Activated CD4-positive, alpha-beta T cell treated with anti-CD3 and anti-CD28 coated beads, Interleukin-2, amount 50 U/mL, for 16 hours (primary cell): ENCODE measurements around the gene MERTK.
A peak's percentile ranks its signal among the peaks of the same experiment; 100 is the strongest.
"Not testable (repeated sequence)": the region's sequence is repeated elsewhere in the genome, so short reads cannot be mapped to it uniquely, and the experiment has no call there.

Experiments
- DNase-seq: peaks from one replicate; pipeline ENCODE4 v3.0.0-alpha.2; 2020

The MERTK gene

DNA sequence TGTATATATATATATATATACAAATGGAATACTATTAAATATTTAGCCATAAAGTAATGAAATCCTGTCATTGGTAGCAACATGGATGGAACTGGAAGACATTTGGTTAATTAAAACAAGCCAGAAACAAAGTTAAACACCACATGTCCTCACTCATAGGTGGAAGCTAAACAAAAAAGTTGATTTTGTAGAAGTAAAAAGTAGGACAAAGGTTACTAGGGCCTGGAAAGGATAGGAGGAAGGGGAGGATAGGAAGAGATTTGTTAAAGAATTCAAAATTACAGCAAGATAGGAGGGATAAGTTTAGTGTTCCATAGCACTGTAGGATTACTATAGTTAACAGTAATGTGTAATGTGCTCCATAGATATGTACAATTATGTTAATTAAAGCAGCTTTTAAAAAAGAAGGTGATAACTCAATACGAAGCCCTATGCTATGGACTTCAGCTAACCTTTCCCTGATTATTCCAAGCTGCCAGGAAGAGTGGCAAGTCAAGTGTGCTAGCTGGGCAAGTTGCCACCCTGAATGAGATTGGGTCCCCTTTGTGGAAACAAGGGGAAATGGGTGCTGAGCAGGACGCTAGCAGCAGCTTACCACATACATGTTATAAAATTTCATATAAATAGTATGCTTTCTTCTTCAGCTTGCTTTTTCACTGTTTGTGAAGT, 12.3 kb downstream of the MERTK start:
- no peak for DNase-seq

DNA sequence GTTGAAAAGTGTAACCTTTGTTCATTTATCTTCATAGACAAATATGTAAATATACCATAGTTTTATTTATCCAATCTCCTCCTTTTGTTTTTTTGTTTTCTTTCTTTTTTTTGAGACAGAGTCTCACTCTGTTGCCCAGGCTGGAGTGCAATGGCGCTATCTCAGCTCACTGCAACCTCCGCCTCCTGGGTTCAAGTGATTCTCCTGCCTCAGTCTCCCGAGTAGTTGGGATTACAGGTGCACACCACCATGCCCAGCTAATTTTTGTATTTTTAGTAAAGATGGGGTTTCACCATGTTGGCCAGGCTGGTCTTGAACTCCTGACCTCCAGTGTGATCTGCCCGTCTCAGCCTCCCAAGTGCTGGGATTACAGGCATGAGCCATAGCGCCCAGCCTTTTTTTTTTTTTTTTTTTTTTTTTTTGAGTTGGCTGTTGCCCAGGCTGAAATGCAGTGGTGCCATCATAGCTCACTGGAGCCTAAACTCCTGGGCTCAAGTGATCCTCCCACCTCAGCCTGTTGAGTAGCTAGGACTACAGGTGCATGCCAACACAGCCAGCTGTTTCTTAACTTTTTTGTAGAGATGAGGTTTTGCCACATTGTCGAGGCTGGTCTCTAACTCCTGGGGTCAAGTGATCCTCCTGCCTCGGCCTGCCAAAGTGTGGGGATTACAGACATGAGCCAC, 13.0 kb downstream of the MERTK start:
- not testable (repeated sequence) for DNase-seq

DNA sequence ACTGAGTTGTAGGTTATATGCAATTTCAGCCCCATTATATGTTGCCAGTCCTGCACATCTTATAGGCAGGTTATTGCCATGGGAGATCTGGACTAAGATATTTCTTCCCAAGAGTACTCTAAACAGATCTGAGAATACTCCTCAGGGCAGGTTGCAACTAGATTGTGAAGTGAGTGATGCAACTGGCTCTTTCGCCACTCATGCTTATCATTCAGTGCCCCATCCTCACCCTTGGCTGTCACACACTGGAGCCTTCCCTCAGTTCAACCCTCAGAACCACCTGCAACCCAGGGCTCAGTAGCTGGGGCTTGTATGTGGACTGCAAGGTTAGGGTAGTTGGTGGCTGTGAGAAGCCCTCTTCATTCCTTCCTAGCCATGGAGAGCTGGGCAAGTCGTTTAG, 14.1 kb downstream of the MERTK start:
- no peak for DNase-seq

DNA sequence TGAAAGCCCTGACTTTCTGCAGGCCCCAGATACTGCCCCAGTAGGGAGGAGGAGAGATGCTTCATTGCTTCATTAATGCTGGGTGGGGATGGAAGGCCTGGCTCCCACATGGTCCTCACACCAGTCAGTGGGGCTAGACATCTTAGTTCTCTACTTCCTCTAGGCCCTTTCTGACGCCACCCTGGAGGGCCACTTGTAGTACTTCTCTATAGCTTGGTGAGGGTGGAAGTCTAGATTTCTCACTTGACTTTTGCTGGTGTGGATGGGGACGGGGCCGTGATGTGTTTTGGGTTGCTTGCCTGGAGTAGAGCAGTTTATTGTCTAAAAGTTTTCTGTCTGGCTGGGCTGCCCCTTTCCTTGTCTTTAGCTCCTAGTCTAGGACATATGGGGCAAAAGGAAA, 18.7 kb downstream of the MERTK start:
- DNase-seq, result no peak

DNA sequence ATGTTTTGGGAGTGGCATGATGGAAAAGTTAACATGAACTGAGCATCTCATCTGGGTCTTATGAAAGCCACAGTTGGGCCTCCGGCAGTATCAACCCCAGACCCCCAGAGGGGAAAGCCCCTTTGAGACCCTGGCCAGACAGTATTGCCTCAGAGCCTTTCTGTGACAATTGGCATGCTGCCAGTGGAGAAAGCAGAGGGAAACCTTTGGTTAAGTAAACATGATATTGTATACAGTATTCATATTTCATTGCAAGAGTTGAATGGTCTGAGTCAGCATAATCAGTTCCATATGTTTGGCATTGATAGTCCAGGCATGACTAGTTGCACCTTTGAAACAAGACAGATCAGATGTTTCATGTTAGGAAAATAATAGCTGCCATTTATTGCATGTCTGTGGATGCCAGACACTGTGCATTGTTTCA, 20.0 kb downstream of the MERTK start:
- DNase-seq, result no peak

DNA sequence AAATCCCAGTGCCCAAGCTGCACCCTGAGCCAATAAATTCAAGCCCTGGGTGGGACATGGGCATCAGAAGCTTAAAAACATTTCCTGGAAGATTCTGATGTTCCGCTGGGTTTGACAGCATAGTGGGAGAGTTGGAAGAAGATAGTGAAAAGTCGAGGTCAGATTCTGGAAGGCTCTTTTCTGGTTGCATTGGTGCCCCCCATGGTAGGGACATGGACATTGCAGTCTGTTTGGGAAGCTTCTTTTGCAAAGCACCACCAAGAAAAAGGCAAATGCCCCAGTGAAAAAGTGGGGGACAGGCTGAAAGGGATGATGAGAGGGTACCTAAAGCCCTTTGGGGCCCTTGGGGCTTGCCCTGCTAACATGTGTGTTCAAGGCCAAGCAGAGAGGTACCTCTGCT, 21.0 kb downstream of the MERTK start:
- DNase-seq, result no peak

DNA sequence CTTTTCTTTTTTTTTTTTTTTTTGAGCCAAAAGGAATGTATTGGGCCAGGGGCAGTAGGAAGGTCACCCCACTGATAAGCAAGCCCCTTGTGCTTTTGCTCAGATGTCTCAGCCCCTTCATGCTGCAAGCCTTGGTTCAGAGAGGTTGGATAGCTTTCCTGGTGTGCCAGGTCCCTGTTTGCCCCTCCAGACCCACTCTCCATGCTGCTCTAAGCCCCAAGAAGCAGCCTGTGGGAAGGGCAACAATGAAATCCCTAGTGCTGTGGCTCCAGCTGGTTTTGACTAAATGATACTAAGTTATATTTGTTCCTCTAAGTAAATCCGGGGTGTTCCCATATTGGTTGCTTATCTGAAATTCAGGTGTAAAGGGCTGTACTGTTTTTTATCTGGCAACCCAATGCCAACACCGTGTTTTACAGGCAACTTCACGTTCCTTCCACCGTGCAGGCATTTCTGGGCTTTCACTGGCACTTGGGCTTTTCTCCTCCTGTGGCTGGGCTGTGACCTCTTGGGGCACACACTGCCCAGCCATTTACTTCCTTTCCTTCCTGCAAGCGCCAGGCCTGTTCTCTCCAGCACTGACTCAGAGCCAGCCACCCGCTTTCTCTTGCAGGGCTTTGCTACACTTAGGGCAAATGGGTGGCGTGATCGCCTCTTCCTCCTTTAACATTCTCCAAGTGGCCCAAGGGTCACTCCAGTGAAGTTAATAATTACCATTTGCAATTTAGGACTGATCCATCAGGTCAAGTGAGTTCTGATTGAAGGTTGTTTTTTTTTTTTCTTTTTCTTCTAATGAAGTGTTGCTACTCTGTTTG, 21.6 kb downstream of the MERTK start:
- DNase-seq, result no peak

DNA sequence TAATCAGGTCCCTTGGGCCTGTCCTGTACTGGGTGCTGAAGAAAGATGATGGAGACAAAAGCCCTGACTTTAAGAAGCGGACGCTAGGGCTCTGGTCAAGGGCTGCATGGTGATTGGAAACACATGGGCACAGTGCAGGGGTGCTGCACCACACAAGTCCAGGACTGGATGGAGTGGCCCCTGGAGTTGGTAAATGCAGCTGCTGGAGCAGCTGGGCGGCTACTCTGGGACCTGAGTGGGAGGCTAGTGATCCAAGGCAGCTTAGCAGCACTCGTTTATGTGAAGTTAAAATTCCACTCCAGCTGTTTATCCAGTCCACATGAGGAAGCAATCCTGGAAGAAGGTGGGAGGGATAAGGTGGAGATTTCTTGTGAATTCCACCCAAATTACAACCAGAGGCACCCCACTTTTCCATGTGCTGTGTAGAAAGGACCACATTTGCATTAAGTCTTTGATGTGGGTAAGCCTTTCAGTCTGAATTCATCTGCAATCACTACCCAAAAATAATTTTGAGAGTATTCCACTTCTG, 24.9 kb downstream of the MERTK start:
- DNase-seq, result no peak

DNA sequence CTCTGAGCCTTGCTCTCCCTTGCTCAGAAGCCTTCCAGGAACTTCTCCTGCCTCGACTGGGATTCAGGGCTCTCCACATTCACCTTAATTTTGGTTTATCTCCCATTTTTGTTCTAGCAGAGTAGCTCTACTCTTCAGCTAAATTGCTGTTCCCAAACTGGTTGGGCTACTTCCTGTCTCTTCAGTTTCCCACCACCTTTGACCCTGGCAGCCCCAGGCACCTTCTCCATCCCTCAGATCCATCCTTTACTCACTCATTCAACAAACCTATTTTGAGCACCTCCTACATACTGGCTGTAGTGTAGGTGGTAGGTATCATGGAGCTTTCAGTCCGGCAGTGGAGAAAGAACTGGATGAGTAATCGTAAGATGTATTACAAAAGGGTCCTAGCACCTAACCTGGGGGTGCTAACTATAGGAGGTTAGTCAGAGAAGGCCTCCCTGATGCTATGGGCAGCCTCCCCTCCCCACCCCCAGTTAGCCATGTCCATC, 26.3 kb downstream of the MERTK start:
- no peak for DNase-seq

DNA sequence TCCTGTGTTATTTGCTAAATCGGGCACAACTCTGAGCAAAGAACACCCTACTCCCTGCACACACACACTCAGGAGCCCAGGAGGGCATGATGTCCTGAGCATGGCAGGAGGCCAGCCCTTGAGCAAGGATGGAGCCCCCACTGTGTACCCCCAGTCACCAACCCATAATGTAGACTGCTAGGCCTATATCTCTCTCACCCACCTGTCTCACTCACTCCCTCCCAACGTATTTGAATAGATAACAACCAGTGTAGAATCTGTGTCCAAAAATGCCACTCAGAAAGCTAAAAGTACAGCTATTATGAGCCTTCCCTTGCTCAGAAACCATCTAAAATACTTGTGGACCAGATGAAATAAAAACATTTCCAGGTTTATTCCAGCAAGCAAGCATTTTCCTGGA, 29.3 kb downstream of the MERTK start:
- DNase-seq, result no peak

DNA sequence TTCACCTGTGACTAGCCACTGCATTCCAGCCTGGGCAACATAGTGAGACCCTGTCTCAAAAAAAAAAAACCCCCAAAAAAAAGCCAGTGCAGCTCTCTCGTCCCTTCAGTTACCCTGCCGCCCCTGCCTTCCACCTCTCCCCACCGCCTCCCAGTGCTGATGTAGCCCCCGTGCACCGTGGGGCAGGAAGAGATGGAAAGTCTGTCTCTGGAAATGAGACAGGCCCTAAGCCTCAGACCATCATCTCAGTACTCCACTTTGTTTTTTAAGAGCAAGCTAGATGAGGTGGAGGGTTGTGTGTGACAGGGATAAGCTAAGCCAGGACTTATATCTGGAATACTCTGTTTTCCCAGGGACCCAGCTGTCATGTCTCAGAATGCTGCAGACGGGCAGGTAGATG, 32.0 kb downstream of the MERTK start:
- DNase-seq, result peak; percentile 56

DNA sequence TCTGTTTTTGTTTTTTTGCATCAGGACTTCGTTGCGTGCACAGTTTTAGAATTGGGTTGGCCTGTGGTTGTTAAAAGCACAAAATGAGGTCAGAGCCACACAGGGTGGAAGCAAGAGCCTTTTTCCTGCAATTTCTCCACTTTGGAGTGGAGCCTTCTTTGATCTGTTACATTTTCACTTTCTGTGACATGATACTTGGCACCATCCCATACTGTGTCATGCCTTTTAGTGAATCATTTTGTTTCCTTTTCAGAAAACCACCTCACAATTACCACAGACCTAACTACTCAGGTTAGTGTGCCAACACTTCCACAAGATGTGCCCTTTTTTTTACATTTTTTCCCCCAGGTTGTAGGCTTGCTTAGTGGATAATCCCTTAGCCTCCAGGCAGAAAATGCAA, 32.5 kb downstream of the MERTK start:
- peak; percentile 86 for DNase-seq

DNA sequence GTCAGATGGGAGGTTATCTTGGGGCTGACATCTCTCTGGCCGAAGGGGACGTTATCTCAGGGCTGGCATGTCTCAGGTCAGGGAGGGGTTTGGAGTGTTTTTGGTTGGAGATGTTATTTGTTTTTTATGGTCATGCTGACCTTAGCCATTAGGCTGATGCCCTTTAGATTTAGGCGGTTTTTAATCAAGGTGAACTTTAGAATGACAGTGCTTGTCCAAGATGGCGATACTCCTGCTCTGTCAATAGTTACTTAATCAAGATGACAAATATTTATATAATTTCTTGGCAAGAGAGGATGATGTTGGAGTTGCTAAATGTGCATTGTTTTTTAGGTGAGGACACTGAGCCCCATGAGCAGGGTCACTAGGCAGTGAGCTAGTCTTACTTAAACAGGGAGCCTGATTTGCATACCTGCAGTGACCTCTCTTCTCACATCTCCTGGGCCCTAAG, 34.5 kb downstream of the MERTK start:
- DNase-seq, result no peak

DNA sequence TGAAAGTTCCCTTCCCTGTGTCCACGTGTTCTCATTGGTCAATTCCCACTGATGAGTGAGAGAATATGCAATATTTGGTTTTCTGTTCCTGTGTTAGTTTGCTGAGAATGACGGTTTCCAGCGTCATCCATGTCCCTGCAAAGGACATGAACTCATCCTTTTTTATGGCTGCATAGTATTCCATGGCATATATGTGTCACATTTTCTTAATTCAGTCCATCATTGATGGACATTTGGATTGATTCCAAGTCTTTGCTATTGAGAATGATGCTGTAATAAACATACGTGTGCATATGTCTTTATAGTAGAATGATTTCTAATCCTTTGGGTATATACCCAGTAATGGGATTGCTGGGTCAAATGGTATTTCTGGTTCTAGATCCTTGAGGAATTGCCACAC, 35.5 kb downstream of the MERTK start:
- DNase-seq, result not testable (repeated sequence)

DNA sequence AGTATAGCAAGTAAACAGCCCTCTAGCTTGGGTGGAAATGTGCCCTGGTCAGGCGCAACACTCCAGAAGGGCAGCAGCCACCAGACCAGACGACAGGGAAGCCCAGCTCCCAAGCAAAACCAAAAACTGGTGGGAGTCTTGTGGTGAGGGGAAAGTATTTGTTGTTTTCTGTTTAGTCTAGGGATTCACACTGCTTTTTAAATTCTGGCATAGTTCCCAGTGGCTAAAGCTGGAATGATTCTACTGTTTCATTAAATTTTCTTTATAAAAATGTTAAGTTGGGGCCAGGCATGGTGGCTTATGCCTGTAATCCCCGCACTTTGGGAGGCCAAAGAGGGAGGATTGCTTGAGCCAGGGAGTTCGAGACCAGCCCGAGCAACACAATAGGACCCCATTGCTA, 38.5 kb downstream of the MERTK start:
- DNase-seq, result no peak

DNA sequence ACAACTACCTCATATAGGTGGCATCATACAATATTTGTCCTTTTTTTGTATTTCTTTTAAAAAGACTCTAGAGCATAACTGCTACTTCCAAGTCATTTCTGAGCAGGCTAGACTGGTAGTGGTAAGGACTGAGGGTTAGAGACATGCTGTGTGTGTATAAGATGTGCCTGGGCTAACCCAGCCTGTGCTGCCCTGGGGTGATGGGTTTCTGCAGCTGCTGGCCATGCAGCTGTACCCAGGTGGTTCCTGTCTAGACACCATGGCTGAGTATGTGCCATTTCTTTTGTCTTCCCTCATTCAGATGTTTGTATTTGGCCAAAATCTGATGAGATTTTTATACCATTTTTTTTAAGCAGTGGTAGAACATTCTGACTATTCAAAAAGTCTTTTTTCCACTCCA, 40.0 kb downstream of the MERTK start:
- DNase-seq, result no peak

DNA sequence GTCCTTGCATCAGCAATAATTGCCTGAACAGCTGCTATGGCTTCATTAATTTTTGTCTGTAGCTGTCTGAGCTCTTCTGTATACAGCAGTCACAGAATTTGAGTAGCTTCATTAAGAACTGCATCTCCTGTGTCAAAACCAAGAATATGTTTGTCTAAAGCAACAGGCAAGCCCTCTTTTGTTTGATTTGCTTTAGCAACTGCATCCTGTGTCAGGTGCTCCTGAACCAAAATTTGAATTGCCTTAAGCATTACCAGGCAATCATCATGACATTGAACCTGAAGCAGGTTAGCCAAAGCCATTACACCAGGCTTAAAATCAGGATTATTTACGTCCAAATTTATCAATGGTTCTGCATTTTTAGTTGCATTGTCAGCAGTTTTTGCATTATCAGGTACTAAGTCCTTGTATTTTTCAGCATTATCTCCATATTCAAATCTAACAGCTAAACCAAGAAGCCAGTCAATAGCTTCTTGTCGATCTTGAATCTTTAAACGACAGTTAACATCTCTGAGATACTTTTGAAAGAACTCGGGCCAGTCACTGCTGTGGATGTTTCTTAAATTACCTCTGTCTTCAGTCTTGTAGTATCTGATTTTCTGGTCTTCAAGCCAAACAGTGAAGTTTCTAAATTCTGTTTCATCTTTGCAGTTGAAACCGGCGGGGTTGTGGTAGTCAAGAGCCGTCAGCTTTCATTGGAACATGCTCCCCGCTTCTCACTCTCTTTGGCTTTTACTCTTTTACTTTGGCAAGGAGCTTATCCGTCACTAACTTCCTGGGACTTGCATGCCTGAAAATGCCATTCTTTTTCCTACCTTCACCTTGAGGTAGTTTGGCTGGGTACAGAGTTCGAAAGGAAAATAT, 42.2 kb downstream of the MERTK start:
- no peak for DNase-seq

DNA sequence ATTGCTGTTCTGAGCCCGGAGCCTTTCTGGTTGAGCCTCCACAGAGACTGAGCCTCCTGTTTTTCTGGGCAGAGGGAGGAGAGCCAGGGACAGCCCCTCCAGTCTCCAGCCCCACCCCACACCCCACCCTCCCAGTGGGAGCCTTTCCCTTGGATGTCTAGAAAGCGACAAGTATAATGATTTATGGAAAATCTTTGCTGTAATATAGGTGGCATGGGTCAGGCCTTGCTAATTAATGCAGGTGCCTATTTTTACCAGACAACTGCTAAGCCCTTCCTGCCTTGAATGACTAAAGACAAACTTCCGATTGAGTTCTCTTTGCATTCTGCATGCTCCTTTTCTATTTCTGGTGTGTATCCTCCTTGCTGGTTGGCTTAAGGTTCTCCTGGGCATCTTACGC, 43.1 kb downstream of the MERTK start:
- no peak for DNase-seq

DNA sequence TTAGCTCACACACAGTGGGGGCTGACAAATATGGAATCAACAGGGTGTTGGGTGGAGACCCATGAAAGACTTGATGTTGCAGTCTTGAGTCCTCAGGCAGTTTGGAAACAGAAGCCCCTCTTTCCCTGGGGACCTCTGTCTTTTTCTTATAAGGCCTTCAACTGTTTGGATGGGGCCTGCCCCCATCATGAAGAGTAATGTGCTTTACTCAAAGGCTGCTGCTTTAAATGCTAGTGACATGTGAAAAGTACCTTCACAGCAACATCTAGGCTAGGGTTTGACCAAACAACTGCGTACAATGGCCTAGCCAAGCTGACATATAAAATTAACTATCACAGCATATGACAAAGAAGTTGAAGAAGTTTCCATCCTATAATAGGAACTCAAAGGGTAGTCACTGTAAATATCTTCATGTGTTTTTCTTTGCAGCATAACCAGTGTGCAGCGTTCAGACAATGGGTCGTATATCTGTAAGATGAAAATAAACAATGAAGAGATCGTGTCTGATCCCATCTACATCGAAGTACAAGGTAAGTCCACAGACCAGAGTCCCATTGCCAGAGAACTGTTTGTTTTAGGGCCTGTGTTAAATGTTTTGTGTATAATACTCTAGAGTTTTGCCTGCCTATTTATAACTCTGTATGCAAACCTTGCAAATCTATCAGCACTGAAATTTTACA, 46.3 kb downstream of the MERTK start:
- no peak for DNase-seq

DNA sequence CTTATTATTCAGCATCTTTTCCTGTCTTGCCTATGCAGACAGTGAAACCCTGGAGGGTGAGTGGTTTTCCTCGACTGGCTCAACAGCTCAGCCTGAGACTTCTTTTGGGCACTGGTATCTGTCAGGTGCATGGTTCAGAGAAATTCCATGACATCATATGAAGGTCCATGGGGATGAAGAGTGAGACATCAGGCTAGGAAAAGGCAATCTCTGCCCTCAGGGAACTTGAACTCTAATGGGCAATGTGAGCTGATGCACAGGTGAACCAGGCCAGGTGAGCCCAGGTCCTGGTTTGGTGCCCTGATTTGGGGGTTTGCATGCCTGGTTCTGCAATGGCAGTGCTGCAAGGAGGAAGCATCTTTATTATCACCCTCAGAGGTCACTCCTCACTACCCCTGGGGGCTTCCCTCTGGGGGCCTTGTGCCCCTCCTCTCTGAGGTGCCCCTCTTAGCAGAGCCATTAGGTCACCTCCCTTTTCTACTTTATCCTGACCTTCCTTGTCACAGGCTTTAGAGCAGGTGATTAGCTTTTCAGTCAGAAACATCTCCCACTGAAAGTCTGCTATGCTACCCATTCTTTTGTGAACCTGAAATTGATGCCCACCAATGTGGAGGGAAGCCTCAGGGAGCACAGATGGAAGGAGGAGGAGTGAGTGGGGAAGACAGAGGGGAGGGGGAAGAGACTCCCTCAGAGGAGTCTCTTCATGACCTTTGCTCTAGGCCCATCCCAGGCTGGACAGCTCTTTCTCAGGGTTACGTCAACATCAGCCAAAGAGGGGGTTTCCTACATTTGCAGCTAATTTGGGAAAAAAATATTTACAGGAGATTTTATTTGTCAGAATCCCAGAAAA, 47.3 kb downstream of the MERTK start:
- DNase-seq, result no peak
